ENCODE results near the gene BCDIN3D.

Gene BCDIN3D

DNA sequence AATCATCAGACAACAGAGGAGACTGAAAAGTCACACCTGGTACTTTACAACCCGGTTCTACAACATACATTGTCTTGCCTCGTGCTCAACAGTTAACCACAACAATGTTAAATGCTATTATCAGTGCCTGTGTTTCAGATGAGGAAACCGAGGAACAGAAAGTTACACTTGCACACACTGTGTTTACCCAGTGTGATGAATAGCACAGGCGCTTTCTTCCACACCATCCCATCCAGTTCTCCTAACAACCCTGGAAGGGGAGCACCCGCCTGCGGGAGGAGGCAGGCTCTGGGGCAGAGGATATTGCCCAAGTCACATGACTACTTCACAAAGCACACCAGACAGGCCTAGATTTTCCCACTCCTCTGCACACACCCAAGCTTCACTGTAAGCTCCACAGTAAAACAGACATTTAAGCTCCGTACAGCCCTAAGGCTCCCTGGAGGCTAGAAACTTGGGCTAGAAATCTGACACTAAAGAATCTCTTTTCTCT, 36.5 kb downstream of the BCDIN3D start:
- no peak overlapping the region for H3K4me3 ChIP-seq (ENCODE audit: low read depth, low read length)

DNA sequence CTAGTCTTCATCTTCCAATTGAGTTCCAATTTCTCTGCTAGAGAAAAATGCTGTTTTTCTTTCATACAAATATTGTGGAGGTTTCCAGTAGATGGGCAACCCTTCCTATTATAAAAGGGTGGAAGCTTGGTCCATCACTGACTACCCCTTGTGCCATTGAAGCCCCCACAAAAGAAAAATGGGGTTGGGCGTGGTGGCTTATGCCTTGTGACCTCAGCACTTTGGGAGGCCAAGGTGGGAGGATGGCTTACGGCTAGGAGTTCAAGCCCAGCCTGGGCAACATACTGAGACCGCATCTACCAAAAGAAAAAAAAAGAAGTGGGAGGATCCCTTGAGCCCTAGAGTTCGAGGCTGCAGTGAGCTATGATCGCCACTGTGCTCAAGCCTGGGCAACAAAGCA, 37.5 kb downstream of the BCDIN3D start:
- H3K4me3 ChIP-seq (ENCODE audit: low read depth, low read length) = no peak overlapping the region
- TF ChIP-seq, protein P1, sequence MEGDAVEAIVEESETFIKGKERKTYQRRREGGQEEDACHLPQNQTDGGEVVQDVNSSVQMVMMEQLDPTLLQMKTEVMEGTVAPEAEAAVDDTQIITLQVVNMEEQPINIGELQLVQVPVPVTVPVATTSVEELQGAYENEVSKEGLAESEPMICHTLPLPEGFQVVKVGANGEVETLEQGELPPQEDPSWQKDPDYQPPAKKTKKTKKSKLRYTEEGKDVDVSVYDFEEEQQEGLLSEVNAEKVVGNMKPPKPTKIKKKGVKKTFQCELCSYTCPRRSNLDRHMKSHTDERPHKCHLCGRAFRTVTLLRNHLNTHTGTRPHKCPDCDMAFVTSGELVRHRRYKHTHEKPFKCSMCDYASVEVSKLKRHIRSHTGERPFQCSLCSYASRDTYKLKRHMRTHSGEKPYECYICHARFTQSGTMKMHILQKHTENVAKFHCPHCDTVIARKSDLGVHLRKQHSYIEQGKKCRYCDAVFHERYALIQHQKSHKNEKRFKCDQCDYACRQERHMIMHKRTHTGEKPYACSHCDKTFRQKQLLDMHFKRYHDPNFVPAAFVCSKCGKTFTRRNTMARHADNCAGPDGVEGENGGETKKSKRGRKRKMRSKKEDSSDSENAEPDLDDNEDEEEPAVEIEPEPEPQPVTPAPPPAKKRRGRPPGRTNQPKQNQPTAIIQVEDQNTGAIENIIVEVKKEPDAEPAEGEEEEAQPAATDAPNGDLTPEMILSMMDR (IDR thresholded peaks at IDR 0.05; ENCODE audit: low read depth, low read length) = no peak

More for the DNA sequence above, 36.5 kb downstream of the BCDIN3D start:
- TF ChIP-seq, protein P1 (IDR thresholded peaks at IDR 0.05; ENCODE audit: low read depth, low read length) = no peak

DNA sequence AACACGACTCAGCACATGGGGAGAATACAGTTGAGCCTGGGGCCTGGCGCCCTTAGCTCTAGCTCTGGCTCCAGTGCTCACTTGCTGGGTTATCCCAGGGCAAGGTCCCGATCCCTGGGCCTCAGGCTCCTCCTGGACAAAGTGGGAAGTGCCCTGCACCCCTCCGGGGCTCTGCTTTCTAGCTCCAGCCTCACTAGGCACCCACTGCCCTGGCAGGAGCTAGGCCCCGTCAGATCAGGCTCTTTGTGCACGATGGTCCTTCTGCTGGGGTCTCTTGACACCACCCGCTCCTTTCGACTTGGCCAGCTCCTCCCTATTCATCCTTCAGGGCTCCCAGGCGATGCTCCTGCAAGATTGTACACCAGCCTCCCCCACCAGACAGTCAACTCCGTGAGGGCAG, 38.1 kb downstream of the BCDIN3D start:
- no peak overlapping the region for H3K4me3 ChIP-seq (ENCODE audit: low read depth, low read length)
- TF ChIP-seq, protein P1 (IDR thresholded peaks at IDR 0.05; ENCODE audit: low read depth, low read length) = no peak

DNA sequence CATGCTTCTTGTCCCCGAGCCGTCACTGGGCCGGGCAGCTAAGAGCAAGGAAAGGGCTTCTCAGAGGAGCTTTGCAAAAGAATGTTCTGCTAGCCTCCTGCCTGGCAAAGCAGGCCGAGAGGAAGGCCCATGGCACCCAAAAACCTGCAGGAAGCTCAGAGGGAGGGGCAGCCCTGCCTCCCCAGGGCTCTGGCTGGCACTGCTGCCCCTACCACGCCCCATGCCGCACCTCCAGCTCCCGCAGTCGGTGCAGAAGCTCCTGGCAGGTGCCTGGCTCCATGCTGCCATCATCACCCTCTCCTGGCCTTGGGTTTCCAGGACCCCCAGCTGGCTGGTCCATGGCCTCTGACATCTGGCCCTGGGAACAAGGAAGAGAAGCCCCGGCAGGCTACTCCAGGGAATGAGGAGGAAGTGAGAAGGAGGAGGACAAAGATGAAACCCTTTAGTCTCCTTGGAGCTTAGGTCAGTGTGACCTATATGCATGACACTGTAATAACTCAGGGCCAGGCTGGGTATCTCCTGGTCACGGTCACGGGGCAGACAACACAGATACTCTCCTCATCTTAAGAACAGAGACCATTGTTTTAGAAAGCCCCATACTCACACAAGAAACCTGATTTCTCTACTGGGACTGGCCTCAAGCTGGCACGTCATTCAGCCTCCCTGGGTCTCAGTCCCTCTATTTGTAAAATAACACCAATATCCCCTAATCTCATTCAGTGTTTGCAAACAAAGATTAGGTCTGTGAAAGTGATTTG, 39.0 kb downstream of the BCDIN3D start:
- TF ChIP-seq, protein P1 (IDR thresholded peaks at IDR 0.05; ENCODE audit: low read depth, low read length) = no peak
- no peak overlapping the region for H3K4me3 ChIP-seq (ENCODE audit: low read depth, low read length)

DNA sequence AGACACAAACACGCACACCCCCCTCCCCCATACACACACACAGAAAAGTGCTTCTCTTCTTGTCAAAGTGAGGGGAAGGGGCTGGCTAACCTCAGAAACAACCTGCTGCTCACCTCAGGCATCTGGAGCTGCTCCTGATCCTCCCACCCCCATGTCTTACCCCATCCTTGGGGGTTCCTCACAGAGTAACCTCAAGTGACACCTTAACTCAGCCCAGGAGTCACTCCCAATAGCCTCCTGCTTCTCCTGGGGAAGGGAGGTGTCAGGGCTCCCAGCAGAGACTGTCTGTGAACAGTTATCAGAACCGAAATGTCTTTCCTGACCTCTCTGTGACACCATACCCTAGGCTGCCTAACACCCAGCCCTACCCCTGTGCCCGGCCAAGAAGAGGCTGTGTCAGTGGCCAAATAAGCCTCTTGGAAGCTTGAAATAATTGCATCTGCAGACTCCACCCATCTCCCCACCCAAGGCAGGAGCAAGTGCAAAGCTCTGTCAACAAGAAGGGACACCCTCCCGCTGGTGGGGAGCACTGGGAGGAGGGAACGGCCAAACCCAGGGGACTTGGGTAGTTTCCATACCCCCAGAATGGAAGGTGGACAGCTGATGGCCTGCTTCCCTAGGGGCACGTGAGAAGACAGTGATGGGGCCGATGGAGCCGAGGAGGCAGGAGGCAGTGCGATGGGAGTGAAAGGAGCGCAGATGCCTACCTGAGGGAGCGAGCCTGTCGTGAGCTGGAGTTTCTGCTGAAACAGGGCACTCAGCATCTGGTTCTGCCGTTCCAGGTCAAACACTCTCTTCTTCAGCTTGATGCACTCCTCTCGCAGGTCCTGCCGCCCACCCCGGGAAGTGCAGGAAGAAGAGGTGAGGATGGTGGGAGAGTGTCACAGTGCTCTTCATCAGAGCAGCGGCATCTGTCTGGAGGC, 41.5 kb downstream of the BCDIN3D start:
- TF ChIP-seq, protein P1 (IDR thresholded peaks at IDR 0.05; ENCODE audit: low read depth, low read length) = no peak

DNA sequence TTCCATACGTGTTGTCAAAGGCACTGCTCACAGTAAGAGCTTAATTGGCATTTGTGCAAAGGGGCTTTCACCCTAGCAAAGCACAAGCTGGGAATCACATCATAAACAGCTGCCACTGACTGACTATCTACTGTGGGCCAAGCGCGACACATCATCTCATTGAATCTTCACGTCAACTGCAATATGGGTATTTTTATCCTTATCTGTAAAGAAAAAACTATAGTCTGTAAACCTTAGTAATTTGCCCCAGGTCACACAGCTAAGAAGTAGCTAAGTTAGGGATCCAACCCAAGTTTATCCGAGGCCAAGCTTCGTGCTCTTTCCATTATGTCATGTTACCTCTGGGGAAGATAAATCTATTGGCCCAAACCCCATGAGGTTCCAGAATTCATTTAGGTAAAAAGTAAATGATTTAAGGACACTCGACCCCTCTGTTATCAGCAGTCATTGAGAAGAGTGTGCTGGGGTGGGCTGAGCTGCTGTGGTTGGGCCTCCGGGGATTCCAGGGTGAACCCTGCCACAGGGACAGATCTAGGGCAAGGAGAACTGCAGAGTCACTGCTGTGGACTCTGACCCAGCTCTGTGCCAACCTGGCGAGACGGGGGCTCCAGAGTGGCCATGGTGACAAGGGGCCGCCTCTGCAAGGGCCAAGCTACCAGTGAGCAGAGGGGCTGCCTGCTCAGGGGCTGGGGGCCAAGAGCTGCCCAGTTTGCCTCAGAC, 42.3 kb downstream of the BCDIN3D start:
- H3K4me3 ChIP-seq (ENCODE audit: low read depth, low read length) = no peak overlapping the region
- TF ChIP-seq, protein P1 (IDR thresholded peaks at IDR 0.05; ENCODE audit: low read depth, low read length) = no peak

More for the DNA sequence above, 41.5 kb downstream of the BCDIN3D start:
- no peak overlapping the region for H3K4me3 ChIP-seq (ENCODE audit: low read depth, low read length)

Data from WI38 (cell line).